ENCODE data around the gene CCSER1.

DNA sequence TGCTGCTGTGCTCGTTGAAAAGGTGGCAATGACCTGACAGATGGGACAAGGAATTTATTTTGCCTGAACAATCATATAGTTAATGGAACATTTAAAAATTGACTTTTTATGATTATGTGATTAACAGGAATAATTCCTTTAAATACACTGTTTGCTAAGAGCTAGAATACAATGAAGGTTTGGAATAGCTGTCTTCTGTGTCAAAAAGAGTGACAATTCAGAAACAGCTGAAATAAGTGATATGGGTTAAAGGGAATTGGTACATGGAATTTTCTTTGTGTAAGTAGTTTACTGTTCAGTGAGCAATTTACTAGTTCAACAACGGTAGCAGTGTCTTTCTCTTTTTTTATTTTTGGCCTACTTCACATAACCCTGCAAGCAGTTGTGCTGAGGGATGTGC, 1093.1 kb downstream of the CCSER1 start:
- TF ChIP-seq, protein P1, sequence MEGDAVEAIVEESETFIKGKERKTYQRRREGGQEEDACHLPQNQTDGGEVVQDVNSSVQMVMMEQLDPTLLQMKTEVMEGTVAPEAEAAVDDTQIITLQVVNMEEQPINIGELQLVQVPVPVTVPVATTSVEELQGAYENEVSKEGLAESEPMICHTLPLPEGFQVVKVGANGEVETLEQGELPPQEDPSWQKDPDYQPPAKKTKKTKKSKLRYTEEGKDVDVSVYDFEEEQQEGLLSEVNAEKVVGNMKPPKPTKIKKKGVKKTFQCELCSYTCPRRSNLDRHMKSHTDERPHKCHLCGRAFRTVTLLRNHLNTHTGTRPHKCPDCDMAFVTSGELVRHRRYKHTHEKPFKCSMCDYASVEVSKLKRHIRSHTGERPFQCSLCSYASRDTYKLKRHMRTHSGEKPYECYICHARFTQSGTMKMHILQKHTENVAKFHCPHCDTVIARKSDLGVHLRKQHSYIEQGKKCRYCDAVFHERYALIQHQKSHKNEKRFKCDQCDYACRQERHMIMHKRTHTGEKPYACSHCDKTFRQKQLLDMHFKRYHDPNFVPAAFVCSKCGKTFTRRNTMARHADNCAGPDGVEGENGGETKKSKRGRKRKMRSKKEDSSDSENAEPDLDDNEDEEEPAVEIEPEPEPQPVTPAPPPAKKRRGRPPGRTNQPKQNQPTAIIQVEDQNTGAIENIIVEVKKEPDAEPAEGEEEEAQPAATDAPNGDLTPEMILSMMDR (conservative IDR thresholded peaks at IDR 0.05; ENCODE audit: low read length): no peak
- no peak for TF ChIP-seq EZH2phosphoT487 (IDR thresholded peaks at IDR 0.05; ENCODE audit: borderline replicate concordance, low read depth, low read length)
